Endothelial cell of umbilical vein (primary cell): Measurements from ENCODE around the gene RNU6-8. TPM values are rescaled to one million over a fixed set of nuclear protein-coding genes. Genes with fewer than 3 reads are reported as not detected.

ENCODE experiments used
- BruUV-seq: library from RNA; stranded (reverse); fragments of 400-500 nt; replicated peaks from 2 replicates; lab custom pipeline; 2021; lab: Mats Ljungman, UMichigan
- CTCF ChIA-PET: fragments of 300-600, 350-600 bp; sonication (Branson Sonifier 250); formaldehyde crosslinking; loops from one replicate; lab custom pipeline; 2021; ENCODE audit warnings: antibody characterized with exemption, inconsistent platforms; lab: Charles Lee
- POLR2A ChIA-PET: fragments of 300-600, 350-600 bp; sonication (Branson Sonifier 250); formaldehyde crosslinking; loops from one replicate; lab custom pipeline; 2021; ENCODE audit warnings: antibody characterized with exemption, inconsistent platforms; lab: Charles Lee
- DNase-seq: peaks from one replicate; pipeline ENCODE4 v3.0.0-alpha.2; 2011; ENCODE audit warnings: low read depth, low spot score
- FAIRE-seq: peaks from 2 replicates; lab custom pipeline; 2011; peaks lifted over from hg19 to GRCh38; lab: Jason Lieb, UNC
- H2AFZ ChIP-seq: 2 replicates; pipeline ENCODE4 v1.6.0; 2012; ENCODE audit warnings: low read depth, low read length, control low read depth, inconsistent platforms
- H3K27ac ChIP-seq: 2 replicates; pipeline ENCODE4 v1.5.1; 2011; ENCODE audit warnings: low read depth, mild to moderate bottlenecking, control low read depth, low read length, moderate library complexity; ENCODE audit not compliant: insufficient read depth
- H3K27me3 ChIP-seq, 2 experiments: 2 replicates each; pipeline versions ENCODE4 v1.6.0 to v1.6.1; 2011; ENCODE audit warnings: low read length in 2 of 2, mixed read lengths in 1 of 2; ENCODE audit not compliant: control insufficient read depth in 2 of 2, insufficient read depth in 2 of 2
- H3K36me3 ChIP-seq, 2 experiments: 2 replicates in 1 of 2; 3 replicates in 1 of 2; pipeline ENCODE4 v1.5.1; 2011; ENCODE audit warnings: low read length in 2 of 2, mild to moderate bottlenecking in 1 of 2, moderate library complexity in 1 of 2; ENCODE audit not compliant: control insufficient read depth in 2 of 2, insufficient read depth in 2 of 2; ENCODE audit errors: extremely low read depth in 1 of 2
- H3K4me1 ChIP-seq: 3 replicates; pipeline ENCODE4 v1.5.1; 2011; ENCODE audit warnings: mild to moderate bottlenecking, low read length; ENCODE audit not compliant: control insufficient read depth, insufficient read depth; ENCODE audit errors: extremely low read depth
- H3K4me2 ChIP-seq: 2 replicates; pipeline ENCODE4 v1.6.1; 2011; ENCODE audit warnings: low read length, control low read depth, mixed read lengths; ENCODE audit not compliant: insufficient read depth
- H3K4me3 ChIP-seq, 3 experiments: fragments of 200-600 bp in 1 of 3; sonication (generic), shearing (Covaris generic) in 1 of 3; replicated peaks in 1 of 3; 2 replicates each; pipeline ENCODE4 v1.5.1; 2011 to 2016; ENCODE audit warnings: control low read depth in 3 of 3, low read length in 3 of 3, mild to moderate bottlenecking in 2 of 3, inconsistent platforms in 1 of 3, low read depth in 1 of 3, moderate library complexity in 1 of 3; ENCODE audit not compliant: insufficient read depth in 1 of 3
- H3K79me2 ChIP-seq: 2 replicates; pipeline ENCODE4 v1.6.0; 2012; ENCODE audit warnings: low read length, inconsistent platforms; ENCODE audit not compliant: control insufficient read depth, insufficient read depth
- H3K9ac ChIP-seq: replicated peaks from 2 replicates; pipeline ENCODE3; 2011; ENCODE audit warnings: low read length, control low read depth; ENCODE audit not compliant: insufficient read depth; ENCODE audit errors: extremely low read depth
- H3K9me1 ChIP-seq: replicated peaks from 3 replicates; pipeline ENCODE4 v1.6.0; 2011; ENCODE audit warnings: mild to moderate bottlenecking, low read length; ENCODE audit not compliant: control insufficient read depth, insufficient read depth; ENCODE audit errors: extremely low read depth
- H3K9me3 ChIP-seq: replicated peaks from 2 replicates; pipeline ENCODE4 v1.5.1; 2012; ENCODE audit warnings: low read length, inconsistent platforms; ENCODE audit not compliant: control insufficient read depth, insufficient read depth
- H4K20me1 ChIP-seq: replicated peaks from 2 replicates; pipeline ENCODE3; 2011; ENCODE audit warnings: mild to moderate bottlenecking, low read length; ENCODE audit not compliant: control insufficient read depth, insufficient read depth; ENCODE audit errors: extremely low read depth
- EZH2 ChIP-seq: IDR thresholded peaks from 2 replicates; pipeline ENCODE4 v1.6.1; 2012; ENCODE audit warnings: borderline replicate concordance, low read depth, mild to moderate bottlenecking, moderate library complexity, low read length, inconsistent platforms; ENCODE audit not compliant: severe bottlenecking
- FOS ChIP-seq: IDR thresholded peaks from 2 replicates; pipeline ENCODE4 v1.6.1; 2011; ENCODE audit warnings: mild to moderate bottlenecking, low read length, moderate library complexity, borderline replicate concordance; ENCODE audit not compliant: insufficient read depth
- GATA2 ChIP-seq: IDR thresholded peaks from 2 replicates; pipeline ENCODE4 v1.7.0; 2011; ENCODE audit warnings: low read depth, mild to moderate bottlenecking, moderate library complexity, mixed read lengths, low read length; ENCODE audit not compliant: insufficient read length, insufficient read depth
- JUN ChIP-seq: IDR thresholded peaks from 2 replicates; pipeline ENCODE4 v1.6.1; 2011; ENCODE audit warnings: borderline replicate concordance, low read depth; ENCODE audit not compliant: insufficient read length, insufficient read depth
- MYC ChIP-seq: IDR thresholded peaks from one replicate; pipeline ENCODE4 v1.6.1; 2011; ENCODE audit warnings: mild to moderate bottlenecking, low read depth, low read length
- POLR2A ChIP-seq: IDR thresholded peaks from 2 replicates; pipeline ENCODE4 v1.6.1; 2012; ENCODE audit warnings: low read depth, mild to moderate bottlenecking, control low read depth, low read length
- POLR2AphosphoS5 ChIP-seq: IDR thresholded peaks from 2 replicates; pipeline ENCODE4 v1.6.1; 2012; ENCODE audit warnings: low read depth, mild to moderate bottlenecking, control low read depth, low read length, moderate library complexity; ENCODE audit not compliant: insufficient read depth
- dilution Hi-C: fragments of 300-500 bp; cut with MboI; formaldehyde crosslinking; loops from one replicate; pipeline ENCODE4 v1.15.0; 2019; ENCODE audit warnings: low sequenced_read_pairs; ENCODE audit not compliant: extremely low pct_ligation_motif_present
- intact Hi-C: fragments of 100-400 bp; cut with micrococcal nuclease; formaldehyde crosslinking; loops from one replicate; pipeline ENCODE4 v1.10.0; 2022
- polyA plus RNA-seq, 4 experiments: library from polyadenylated mRNA; depleted of rRNA in 3 of 4; stranded (reverse) in 3 of 4; unstranded in 1 of 4; fragments of >200 nt; gene quantifications; 2 replicates each; pipeline versions ENCODE4 v1.2.1 to v1.2.3, GENCODE V29; 2011 to 2012; ENCODE audit warnings: missing spikeins in 1 of 4
- total RNA-seq: library from RNA; stranded (reverse); gene quantifications from 2 replicates; pipeline ENCODE4 v1.2.3, GENCODE V29; 2021
- TF ChIP-seq, protein P1 (sequence below), 2 donors: IDR thresholded peaks; 1 replicate in 1 of 2; 2 replicates in 1 of 2; pipeline ENCODE4 v1.5.1; 2011; ENCODE audit warnings: low read length in 2 of 2, mild to moderate bottlenecking in 2 of 2, moderate library complexity in 2 of 2, control low read depth in 1 of 2, inconsistent platforms in 1 of 2, low read depth in 1 of 2; ENCODE audit not compliant: insufficient read depth in 1 of 2; ENCODE audit errors: extremely low read depth in 1 of 2
- TF ChIP-seq, protein P2 (sequence below): IDR thresholded peaks from 2 replicates; pipeline ENCODE4 v1.6.1; 2011; ENCODE audit not compliant: insufficient read depth, insufficient read length

RNU6-8 gene
- total and polyA plus RNA-seq, 2 donors (not counting 3 experiments of a cell fraction or from before 2014, with no cell fraction given) = not detected

DNA sequence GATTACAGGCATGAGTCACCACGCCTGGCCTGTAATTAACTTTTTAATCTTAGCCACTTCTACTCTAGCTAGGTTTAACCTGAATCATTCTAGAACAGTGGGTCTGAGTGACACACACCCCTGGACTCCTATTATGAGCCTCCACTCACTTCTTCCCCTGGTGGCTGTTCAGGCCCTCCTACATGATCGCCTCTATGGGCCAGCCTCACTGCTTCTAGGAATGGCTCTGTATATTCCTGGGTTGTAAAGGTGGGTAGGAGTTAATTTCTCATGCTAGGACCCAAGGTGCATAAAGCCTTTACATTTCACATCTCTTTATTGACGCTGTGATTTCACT lies 8.0 kb upstream of the RNU6-8 start:
- Histone ChIP-seq H3K9me1 (no peaks in the 10 kb centered on the region), H3K9ac (no peak overlapping the region), H3K27me3 (peaks cover 7 to 15% of the 10 kb centered on the region in 2 experiments), H3K9me3 (no peaks in the 10 kb centered on the region), H3K4me1 (no peaks in the 10 kb centered on the region), H3K4me3 (no peak overlapping the region), H2AFZ (no peak overlapping the region), H3K36me3 (no peaks in the 10 kb centered on the region), H3K27ac (no peak overlapping the region), H4K20me1 (no peaks in the 10 kb centered on the region), H3K79me2 (no peaks in the 10 kb centered on the region), H3K4me2 (no peak overlapping the region)
- TF ChIP-seq MYC (no peak), JUN (no peak), FOS (no peak), POLR2AphosphoS5 (no peak), POLR2A (no peak), EZH2 (no peak), GATA2 (no peak)
- TF ChIP-seq, protein P1, sequence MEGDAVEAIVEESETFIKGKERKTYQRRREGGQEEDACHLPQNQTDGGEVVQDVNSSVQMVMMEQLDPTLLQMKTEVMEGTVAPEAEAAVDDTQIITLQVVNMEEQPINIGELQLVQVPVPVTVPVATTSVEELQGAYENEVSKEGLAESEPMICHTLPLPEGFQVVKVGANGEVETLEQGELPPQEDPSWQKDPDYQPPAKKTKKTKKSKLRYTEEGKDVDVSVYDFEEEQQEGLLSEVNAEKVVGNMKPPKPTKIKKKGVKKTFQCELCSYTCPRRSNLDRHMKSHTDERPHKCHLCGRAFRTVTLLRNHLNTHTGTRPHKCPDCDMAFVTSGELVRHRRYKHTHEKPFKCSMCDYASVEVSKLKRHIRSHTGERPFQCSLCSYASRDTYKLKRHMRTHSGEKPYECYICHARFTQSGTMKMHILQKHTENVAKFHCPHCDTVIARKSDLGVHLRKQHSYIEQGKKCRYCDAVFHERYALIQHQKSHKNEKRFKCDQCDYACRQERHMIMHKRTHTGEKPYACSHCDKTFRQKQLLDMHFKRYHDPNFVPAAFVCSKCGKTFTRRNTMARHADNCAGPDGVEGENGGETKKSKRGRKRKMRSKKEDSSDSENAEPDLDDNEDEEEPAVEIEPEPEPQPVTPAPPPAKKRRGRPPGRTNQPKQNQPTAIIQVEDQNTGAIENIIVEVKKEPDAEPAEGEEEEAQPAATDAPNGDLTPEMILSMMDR (IDR thresholded peaks at IDR 0.05; ENCODE audit: extremely low read depth in 1 of 2, insufficient read depth in 1 of 2, low read depth in 1 of 2, low read length in 2 of 2) = no peak
- TF ChIP-seq, protein P2, sequence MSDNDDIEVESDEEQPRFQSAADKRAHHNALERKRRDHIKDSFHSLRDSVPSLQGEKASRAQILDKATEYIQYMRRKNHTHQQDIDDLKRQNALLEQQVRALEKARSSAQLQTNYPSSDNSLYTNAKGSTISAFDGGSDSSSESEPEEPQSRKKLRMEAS = no peak
- no TSS peak for BruUV-seq
- intact Hi-C loops (no loop called here), dilution Hi-C loops (no loop called here)
- ChIA-PET CTCF (interaction anchor here (0.7 to 2.6 kb wide), 2 partner anchors 41 to 334 kb away, joined by 3 to 7 read pairs; no protein-coding TSS in a partner anchor), POLR2A (no interaction called here)
- FAIRE-seq (no peak), DNase-seq (no peak)
